HUES48 (cell line): ENCODE measurements around the gene AICDA.
A peak's percentile ranks its signal among the peaks of the same experiment; 100 is the strongest.
"Not testable (repeated sequence)": the region's sequence is repeated elsewhere in the genome, so short reads cannot be mapped to it uniquely, and the experiment has no call there.

Source experiments
- H3K27ac ChIP-seq: one replicate; pipeline ENCODE4 v1.7.0; 2013; ENCODE audit warnings: low read depth, low read length, inconsistent platforms
- H3K27me3 ChIP-seq: 2 replicates; pipeline ENCODE4 v1.6.1; 2013; ENCODE audit warnings: mild to moderate bottlenecking, low read length; ENCODE audit not compliant: control insufficient read depth, insufficient read depth
- H3K36me3 ChIP-seq: 2 replicates; pipeline ENCODE4 v1.6.1; 2013; ENCODE audit warnings: low read length; ENCODE audit not compliant: control insufficient read depth, insufficient read depth
- H3K4me1 ChIP-seq: 2 replicates; pipeline ENCODE4 v1.6.1; 2013; ENCODE audit warnings: mild to moderate bottlenecking, low read length; ENCODE audit not compliant: control insufficient read depth, insufficient read depth
- H3K4me3 ChIP-seq: 2 replicates; pipeline ENCODE4 v1.5.1; 2013; ENCODE audit warnings: mild to moderate bottlenecking, low read depth, low read length
- H3K9ac ChIP-seq: 2 replicates; pipeline ENCODE4 v1.6.1; 2013; ENCODE audit warnings: mild to moderate bottlenecking, low read depth, low read length, moderate library complexity
- H3K9me3 ChIP-seq: 2 replicates; pipeline ENCODE4 v1.6.1; 2013; ENCODE audit warnings: low read length; ENCODE audit not compliant: control insufficient read depth, insufficient read depth

Gene AICDA

DNA sequence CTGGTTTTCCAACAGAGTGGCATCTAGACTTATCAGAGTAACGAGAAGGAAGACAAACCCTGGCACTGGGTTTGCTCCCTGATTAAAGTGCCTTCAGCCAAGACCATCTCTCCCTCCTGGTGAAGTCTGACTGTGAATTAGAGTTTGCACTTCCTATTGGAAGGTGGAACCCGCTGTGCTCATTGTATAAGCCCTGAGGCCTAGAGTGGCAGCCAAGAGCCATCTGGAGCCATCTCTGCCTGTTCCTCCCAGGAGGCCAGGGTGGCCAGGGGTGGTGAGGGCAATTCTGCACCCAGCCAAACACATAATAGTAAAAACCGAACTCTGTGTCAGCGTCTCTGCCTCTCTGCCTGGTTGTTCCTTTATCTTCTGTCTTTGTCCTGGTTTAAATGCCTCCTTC lies 25.0 kb upstream of the AICDA start:
- no peak overlapping the region for H3K27ac ChIP-seq
- no peaks in the 10 kb centered on the region for H3K9me3 ChIP-seq
- peaks cover 28% of the 10 kb centered on the region for H3K4me1 ChIP-seq
- no peaks in the 10 kb centered on the region for H3K27me3 ChIP-seq
- H3K9ac ChIP-seq: no peak overlapping the region
- no peaks in the 10 kb centered on the region for H3K36me3 ChIP-seq
- H3K4me3 ChIP-seq: no peak overlapping the region

GRCh38 chr12:8637244-8637643 lies 24.6 kb upstream of the AICDA start:
- no peaks in the 10 kb centered on the region for H3K9me3 ChIP-seq
- no peak overlapping the region for H3K4me3 ChIP-seq
- H3K9ac ChIP-seq: no peak overlapping the region
- H3K27me3 ChIP-seq: no peaks in the 10 kb centered on the region
- no peak overlapping the region for H3K27ac ChIP-seq
- H3K36me3 ChIP-seq: no peaks in the 10 kb centered on the region
- peaks cover 28% of the 10 kb centered on the region for H3K4me1 ChIP-seq

DNA sequence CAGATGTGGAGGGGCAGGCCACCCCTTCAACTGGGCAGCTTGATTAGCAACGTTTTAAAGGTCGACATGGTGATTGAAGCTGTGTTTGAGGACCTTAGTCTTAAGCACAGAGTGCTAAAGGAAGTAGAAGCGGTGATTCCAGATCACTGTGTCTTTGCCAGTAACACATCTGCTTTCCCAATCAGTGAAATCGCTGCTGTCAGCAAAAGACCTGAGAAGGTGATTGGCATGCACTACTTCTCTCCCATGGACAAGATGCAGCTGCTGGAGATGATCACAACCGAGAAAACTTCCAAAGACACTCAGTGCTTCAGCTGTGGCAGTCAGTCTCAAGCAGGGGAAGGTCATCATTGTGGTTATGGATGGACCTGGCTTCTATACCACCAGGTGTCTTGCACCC lies 23.9 kb upstream of the AICDA start:
- H3K4me1 ChIP-seq: peaks cover 28% of the 10 kb centered on the region
- no peak overlapping the region for H3K4me3 ChIP-seq
- H3K36me3 ChIP-seq: no peaks in the 10 kb centered on the region
- H3K27me3 ChIP-seq: no peaks in the 10 kb centered on the region
- H3K27ac ChIP-seq: peak overlapping the region; percentile 79
- no peaks in the 10 kb centered on the region for H3K9me3 ChIP-seq
- 0 out of 2 replicates have a peak overlapping the region, but pooled peaks have one; percentile 32 for H3K9ac ChIP-seq

DNA sequence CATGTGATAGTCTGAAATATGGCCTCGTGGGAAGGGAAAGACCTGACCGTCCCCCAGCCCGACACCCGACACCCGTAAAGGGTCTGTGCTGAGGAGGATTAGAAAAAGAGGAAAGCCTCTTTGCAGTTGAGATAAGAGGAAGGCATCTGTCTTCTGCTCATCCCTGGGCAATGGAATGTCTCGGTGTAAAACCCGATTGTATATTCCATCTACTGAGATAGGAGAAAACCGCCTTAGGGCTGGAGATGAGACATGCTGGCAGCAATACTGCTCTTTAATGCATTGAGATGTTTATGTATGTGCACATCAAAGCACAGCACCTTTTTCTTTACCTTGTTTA lies 23.3 kb upstream of the AICDA start:
- H3K27me3 ChIP-seq, H3K36me3 ChIP-seq, H3K9ac ChIP-seq, H3K4me3 ChIP-seq, H3K9me3 ChIP-seq: not testable (repeated sequence)
- Histone ChIP-seq H3K27ac (peak overlapping the region; percentile 79), H3K4me1 (peaks cover 28% of the 10 kb centered on the region)

- H3K9ac ChIP-seq, H3K27me3 ChIP-seq, H3K4me3 ChIP-seq, H3K36me3 ChIP-seq, H3K9me3 ChIP-seq: not testable (repeated sequence)
- H3K27ac ChIP-seq: peak overlapping the region; percentile 79
- peaks cover 28% of the 10 kb centered on the region for H3K4me1 ChIP-seq
Measured at GRCh38 chr12:8635342-8636006, 22.8 kb upstream of the AICDA start.

- Histone ChIP-seq H3K9ac (no peak overlapping the region), H3K4me3 (no peak overlapping the region), H3K36me3 (no peaks in the 10 kb centered on the region), H3K27ac (no peak overlapping the region), H3K27me3 (no peaks in the 10 kb centered on the region), H3K4me1 (peaks cover 3% of the 10 kb centered on the region), H3K9me3 (no peaks in the 10 kb centered on the region)
Measured at GRCh38 chr12:8630131-8630530, 17.5 kb upstream of the AICDA start.

- H3K9me3 ChIP-seq: no peaks in the 10 kb centered on the region
- no peak overlapping the region for H3K4me3 ChIP-seq
- H3K27ac ChIP-seq: no peak overlapping the region
- no peak overlapping the region for H3K9ac ChIP-seq
- H3K4me1 ChIP-seq: no peaks in the 10 kb centered on the region
- H3K36me3 ChIP-seq: no peaks in the 10 kb centered on the region
- H3K27me3 ChIP-seq: no peaks in the 10 kb centered on the region
Measured at GRCh38 chr12:8629486-8630033, 16.9 kb upstream of the AICDA start.

DNA sequence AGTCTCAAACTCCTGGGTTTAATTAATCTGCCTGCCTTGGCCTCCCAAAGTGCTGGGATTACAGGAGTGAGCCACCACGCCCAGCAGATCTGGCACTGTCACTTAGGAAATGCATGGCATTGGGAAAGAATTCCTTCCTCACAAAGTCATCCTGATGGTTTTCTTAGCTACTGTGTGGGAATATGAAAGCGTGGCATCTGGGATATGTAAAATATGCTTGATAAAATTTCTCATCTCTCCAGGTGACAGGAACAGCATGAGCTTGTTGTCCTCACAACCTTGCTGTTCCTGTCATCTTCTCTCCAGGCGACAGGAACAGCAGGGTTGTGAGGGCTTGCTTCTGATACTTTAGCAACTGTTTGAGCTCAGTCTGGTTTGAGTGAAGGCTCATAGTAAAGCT lies 16.1 kb upstream of the AICDA start:
- Histone ChIP-seq H3K27me3 (no peaks in the 10 kb centered on the region), H3K4me3 (no peak overlapping the region), H3K36me3 (no peaks in the 10 kb centered on the region), H3K9me3 (no peaks in the 10 kb centered on the region), H3K4me1 (no peaks in the 10 kb centered on the region), H3K27ac (no peak overlapping the region), H3K9ac (no peak overlapping the region)

DNA sequence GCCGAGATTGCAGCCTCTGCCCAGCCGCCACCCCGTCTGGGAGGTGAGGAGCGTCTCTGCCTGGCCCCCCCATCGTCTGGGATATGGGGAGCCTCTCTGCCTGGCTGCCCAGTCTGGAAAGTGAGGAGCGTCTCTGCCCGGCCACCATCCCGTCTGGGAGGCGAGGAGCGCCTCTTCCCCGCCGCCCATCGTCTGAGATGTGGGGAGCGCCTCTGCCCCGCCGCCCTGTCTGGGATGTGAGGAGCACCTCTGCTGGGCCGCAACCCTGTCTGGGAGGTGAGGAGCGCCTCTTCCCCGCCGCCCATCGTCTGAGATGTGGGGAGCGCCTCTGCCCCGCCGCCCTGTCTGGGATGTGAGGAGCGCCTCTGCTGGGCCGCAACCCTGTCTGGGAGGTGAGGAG lies 12.1 kb upstream of the AICDA start:
- H3K27me3 ChIP-seq, H3K27ac ChIP-seq, H3K36me3 ChIP-seq, H3K9me3 ChIP-seq, H3K4me3 ChIP-seq, H3K4me1 ChIP-seq, H3K9ac ChIP-seq: not testable (repeated sequence)

GRCh38 chr12:8622646-8623045 lies 10.0 kb upstream of the AICDA start:
- Histone ChIP-seq H3K4me1 (no peaks in the 10 kb centered on the region), H3K27ac (no peak overlapping the region), H3K9me3 (no peaks in the 10 kb centered on the region), H3K4me3 (no peak overlapping the region), H3K27me3 (no peaks in the 10 kb centered on the region), H3K36me3 (no peaks in the 10 kb centered on the region), H3K9ac (no peak overlapping the region)

GRCh38 chr12:8615206-8615605 lies 2.5 kb upstream of the AICDA start:
- Histone ChIP-seq H3K27ac (no peak overlapping the region), H3K9ac (no peak overlapping the region), H3K4me1 (no peaks in the 10 kb centered on the region), H3K9me3 (no peaks in the 10 kb centered on the region), H3K27me3 (no peaks in the 10 kb centered on the region), H3K36me3 (no peaks in the 10 kb centered on the region), H3K4me3 (no peak overlapping the region)
